Embryonic facial prominence (tissue), 1 donor: ENCODE measurements around the gene PLCH2.

Source experiments
- DNase-seq: peaks from one replicate; pipeline ENCODE4 v3.0.0-alpha.2; 2016; ENCODE audit errors: extremely low spot score

The PLCH2 gene

DNA sequence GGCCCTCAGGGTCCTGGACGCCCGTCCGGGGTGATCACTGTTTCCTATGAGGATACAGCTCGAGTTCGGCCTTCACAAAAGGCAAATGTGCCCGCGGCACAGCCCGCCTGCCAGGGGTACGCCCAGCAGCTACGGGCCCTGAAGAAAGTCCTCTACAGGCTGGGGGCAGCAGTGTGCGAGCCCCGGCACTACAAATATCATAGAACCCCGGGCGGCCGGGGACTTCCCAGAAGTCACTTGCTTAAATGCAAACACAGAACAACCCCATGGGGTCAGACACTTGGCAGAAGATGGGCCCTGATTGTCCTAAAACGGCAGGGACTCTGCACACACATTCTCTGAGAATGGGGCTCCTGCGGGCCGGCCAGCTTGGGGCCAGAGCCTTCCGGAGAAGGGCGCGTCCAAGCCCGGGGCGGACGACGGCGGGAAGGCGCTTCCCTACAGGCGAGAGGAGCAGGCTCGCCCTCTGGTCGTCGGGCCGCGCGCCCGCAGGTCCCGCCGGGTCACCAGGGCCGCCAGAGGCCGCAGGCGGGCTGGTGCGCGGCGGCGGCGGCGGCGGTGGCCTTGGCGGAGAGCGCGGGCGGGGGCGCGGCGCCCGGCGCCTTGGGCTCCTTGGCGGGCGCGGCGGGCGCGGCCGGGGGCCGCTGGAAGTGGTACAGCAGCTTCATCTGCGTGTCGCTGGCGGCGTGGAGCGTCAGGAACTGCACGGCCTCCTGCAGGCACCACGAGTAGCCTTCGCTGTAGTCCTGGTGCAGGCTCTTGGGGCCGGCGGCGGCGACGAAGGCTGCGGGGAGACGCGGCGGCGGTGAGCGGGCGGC is 53.1 kb downstream of the PLCH2 start:
- DNase-seq = no peak

DNA sequence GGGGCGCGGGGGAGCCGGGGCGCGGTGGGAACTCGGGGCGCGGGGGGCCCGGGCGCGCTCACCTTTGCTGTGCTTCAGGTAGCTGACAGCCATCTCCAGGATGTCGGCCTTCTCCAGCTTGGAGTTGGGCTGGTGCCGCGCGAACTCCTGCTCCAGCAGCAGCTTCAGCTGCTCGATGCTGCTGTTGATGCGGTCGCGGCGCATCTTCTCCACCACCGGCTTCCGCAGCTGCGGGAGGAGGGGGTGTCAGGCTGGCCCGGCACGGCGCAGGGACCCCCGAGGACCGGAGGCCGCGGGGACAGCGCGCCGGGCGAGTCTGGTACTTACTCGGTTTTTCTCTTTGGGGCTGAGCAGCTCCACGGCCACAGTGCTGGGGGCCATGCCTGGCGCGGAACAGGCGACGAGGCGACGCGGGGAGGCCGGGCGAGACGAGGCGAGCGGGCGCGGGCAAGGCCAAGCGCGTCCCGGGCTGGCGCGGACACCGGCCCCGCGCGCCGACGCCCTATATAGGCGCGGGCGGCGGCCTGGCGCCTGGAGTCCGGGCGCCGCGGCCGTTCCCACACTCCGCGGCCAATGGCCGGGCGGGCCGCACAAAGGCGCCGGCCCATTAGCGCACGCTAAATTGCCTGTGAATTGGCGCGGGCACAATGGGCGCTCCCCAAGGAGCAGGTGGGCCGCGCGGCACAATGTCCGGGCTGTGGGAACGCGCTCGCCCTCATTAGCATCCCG is 53.9 kb downstream of the PLCH2 start, which contains the start of gene HES5:
HES5 (minus strand) TSS at position 480 of the 729 bp plus-strand sequence; CDS start at position 381, 99 bp downstream.
- no peak for DNase-seq

DNA sequence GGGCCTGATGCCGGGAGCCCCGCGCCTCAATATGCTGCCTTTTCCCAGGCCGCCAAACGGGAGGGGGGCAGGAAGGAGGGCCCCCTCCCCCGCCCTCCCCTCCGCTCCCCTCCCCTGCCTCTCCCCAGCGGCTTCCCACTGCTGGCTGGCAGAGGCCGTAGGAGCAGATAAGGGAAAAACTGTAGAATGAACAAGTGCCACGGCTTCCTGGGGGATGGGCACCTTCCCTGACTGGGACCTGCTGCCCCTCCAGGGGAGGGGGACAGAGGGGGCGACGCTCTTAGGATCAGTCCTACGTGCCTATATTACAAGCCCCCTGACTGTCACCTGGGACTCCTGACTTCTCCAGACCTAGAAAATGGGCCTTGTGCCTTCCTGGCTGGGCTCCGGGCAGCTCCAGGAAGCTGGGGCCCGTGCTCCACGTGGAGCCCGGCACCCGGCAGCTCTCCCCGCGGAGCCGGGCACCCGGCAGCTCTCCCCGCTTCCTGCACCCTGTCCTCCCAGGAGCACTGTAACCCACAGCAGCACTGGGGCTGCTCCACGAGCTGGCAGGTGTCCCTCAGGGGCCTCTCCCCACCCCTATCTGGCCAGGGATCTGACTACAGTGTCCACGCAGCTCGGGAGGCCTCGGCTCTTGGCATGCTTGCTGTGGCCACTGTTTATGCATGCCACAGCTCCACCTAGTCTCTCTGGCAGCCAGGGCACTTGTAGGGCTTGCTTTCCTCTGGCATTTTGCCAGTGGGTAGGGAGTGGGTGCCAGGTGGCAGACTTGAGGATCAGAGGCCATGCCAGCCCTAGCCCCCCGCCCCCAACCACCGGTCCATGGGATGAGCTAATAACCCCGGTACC is 54.6 kb downstream of the PLCH2 start:
- no peak for DNase-seq

DNA sequence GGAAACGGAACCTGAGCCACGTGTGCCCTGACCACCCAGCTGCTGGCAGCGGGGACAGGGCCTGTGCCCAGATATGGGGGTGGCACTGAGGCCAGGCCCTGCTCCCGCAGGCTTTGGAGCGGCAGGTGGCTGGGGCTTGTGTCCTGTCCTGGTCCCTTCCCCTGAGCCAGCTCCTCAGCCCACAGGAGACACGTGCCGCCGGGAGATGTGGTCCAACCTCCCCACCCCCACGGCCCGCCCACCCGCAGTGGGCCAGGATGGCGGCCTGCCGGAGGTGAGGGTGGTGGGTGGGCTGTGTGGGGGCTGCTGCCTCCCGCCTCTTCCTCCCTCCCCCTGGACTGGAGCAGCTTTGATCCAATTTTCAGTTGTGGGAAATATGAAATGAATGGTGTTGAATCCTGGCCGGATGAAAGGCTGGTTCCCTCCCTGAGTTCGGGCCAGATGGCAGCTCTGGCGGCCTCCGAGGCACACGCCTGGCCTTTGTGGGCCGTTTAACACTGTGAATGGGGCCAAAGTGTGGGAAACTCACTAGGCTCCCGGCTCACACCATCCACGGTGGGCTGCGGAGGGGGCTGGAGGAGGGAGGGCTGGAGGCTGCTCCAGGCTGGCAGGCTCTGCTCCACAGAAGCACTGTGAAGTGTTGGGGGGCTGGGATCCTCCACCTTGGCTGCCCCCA is 56.5 kb downstream of the PLCH2 start:
- no peak for DNase-seq

DNA sequence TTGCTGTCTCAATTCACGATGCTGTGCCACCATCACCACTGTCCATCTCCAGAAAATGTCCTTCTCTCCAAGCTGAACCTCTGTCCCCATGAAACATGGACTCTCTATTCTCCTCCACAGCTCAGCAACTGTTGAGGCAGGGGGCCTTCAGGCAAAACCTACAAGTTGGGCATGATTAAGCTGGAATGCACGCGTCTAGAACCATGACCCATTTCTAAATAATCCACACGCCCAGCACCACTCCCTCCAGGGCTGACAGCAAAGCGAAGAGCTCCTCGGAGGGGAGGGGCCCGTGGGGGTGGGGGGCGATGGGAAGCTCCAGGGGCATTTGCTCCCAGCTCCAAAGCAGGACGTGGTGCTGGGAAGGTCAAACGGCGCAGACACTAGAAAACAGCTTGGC is 57.3 kb downstream of the PLCH2 start:
- DNase-seq = no peak

DNA sequence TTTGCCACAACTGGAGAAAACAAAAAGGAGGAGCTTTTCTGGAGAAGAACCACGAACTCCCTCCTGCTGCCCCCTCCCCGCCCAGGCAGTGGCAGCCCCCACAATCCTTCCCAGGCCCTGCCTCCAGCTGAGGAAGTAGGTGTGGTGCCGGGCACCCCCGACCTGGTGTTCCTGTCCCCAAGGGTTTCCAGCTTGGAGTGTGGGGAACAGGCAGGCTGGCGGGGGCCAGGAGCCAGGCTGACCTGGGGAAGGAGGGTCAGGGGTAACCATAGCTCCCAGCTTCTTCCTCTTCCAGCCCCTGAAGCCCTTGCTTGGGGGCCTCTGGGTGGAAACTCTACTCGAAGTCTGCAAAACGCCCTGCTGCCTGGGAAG is 58.2 kb downstream of the PLCH2 start:
- DNase-seq = no peak

DNA sequence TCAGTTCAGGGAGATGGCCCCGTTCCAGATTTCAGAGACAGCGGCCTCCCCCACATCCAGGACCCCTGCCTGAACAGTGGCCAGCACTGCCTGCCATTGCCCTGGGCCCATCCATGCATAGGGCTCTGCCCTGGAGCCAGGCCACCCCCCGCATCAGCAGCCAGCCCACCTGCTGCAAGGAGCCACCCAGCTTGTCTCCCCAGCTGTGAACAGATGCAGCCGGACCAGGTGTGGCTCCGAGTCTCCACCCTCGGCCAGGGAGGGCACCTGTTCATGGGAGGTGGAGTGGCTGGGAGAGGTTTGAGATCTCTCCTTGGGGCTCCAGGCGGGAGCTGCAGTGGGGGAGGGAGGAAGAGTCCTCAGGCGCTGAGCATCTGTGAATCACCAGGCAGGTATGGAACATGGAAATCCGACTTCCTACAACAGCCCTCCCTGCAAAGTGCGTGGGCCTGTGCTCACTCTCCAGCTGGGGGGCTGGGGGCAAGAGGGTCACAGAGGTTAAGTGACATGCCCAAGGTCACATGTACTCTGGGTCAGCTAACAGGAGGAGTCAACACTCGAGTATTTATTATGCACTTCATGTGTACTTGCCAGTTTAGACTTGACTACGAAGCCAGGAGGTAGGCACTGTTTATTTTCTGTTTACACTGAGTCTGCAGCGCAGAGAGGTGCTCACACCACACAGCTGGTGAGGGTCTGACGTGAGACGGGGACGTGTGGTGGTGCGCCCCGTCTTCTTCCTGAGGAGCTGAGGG is 58.8 kb downstream of the PLCH2 start:
- no peak for DNase-seq

DNA sequence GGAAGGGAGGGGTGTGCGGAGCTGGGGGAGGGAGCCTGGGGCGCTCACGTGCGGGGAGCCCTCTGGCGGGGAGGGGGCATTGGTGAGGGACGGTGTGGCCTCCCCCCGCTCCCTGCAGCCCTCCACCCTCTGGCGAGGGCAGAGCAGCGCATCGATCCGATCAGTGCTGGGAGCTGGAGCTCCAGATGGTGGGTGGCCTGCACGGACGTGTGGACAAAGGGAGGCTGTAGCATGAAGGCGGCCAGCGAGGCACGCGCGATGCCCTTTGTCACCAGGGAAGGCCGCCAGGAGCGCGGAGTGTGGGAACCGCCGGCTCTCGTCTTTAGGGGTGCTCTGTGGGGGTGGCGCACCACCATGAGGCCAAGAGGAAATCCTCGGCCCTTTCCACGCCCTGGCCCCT is 59.4 kb downstream of the PLCH2 start:
- no peak for DNase-seq

DNA sequence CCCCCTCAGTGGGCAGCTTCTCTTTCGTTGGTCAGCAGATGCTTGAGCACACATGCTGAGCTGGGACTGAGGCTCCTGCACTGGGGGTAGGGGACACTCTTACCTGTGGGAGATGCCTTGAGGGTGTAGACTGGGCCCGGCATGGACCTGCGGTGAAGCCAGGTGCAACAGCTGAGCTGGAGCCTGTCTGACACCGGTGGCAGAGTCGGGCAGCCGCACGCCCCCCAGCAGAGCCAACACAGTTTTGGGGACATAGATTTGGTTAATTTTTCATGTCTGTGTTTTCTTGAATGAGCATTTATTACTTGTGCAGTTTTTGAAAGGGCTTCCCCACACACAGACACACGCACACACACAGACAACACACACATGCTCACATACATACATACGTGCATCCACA is 59.9 kb downstream of the PLCH2 start:
- no peak for DNase-seq

DNA sequence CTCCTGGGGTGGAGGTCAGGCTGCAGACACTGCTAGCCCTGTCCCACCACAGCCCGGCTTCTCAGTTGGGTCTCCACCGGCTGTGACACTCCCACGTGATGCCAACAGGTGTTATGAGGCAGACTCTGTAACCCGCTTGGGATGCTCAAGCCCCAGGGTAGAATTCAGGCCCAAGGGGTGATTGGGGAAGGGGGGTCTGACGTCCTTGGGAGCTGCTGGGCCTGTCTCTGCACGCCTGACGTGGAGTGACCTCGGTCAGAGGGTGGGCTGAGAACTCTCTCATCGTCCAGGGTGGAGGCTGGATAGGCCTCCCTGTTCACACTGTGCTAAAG is 61.7 kb downstream of the PLCH2 start:
- no peak for DNase-seq

DNA sequence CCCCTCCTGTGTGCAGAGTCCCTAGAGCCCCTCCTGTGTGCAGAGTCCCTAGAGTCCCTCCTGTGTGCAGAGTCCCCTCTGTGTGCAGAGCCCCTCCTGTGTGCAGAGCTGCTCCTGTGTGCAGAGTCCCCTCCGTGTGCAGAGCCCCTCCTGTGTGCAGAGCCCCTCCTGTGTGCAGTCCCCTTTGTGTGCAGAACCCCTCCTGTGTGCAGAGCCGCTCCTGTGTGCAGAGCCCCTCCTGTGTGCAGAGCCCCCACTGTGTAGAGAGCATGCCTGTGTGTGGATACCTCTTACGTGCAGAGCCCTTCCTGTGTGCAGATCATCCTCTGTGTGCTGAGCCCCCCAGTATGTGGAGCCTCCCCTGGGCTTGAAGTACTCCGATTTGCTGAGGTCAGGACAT is 62.3 kb downstream of the PLCH2 start:
- DNase-seq = no peak

DNA sequence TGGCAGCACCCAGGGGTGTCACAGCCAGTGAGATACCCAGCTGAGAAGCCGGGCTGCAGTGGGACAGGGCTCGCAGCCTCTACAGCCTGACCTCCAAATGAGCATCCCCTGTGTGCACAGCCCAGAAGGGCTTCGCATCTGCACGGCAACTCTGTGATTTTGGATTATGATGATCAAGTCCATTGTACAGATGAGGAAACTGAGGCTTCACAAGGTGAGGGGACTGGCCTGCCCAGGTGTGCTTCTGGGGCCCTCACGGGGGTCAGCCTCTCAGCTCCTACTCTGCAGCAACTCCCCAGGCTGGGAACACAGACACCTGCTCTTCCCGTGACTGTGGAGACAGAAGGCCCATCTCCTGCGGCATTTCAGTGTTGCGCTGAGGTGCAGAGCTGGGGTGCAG is 62.8 kb downstream of the PLCH2 start:
- DNase-seq = no peak

DNA sequence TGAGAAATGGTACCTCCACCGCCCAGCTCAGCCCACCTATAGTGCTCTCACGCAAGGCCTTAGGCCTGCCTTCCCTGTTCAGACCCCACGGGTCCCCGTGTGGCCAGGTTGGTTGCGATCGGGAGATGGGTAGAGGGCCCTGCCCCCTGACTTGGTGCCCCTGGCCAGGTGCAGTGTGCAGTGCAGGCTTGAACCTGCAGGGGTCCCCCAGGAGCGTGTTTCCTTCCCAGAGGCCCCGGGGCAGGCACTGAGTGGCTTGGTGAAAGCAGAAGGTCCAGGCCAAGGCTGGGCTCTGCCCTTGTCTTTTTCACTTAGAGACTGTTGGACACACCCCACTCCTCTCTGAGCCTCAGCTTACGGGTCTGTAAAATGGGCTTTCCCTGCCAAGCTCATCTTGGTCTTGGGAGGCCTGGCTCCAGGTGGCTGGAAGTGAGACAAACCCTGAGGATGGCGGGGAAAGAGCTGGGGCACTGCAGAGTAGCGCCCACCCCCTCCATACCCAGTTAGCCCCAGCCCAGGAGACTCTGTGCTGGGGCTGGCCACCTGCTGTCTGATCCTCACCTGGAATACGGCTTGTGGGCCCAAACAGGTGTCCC is 63.3 kb downstream of the PLCH2 start:
- no peak for DNase-seq

DNA sequence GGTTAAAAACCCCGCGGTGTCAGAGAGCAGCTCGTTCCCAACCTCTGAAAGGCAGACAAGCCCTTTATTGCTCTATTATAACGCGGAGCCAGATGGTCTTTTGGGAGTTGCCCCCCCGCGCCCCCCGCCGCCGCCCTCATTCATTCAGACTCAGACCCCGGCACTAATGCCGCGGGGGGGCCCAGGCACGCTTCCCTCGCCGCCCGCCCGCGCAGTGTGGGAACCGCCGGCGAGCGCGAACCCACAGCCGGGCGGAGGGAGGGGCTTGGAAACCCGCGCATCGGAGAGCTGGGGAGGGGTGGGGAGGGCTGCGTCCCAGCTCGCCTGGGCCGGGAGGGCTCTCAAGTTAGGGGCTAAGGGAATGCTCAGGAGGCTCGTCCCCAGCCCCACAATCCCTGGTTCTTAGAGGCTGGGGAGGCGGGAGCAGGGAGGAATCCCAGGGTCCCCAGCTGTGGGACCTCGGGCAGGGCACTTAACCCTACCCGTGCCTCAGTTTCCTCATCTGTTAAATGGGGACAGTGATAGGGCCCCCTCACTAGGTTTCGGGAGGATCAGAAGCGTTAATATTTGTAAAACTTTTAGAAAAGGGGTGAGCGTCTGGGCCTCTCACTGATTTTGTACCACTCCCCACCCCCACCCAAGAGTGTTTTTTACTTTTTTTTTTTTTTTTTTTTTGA is 64.9 kb downstream of the PLCH2 start:
- no peak for DNase-seq

DNA sequence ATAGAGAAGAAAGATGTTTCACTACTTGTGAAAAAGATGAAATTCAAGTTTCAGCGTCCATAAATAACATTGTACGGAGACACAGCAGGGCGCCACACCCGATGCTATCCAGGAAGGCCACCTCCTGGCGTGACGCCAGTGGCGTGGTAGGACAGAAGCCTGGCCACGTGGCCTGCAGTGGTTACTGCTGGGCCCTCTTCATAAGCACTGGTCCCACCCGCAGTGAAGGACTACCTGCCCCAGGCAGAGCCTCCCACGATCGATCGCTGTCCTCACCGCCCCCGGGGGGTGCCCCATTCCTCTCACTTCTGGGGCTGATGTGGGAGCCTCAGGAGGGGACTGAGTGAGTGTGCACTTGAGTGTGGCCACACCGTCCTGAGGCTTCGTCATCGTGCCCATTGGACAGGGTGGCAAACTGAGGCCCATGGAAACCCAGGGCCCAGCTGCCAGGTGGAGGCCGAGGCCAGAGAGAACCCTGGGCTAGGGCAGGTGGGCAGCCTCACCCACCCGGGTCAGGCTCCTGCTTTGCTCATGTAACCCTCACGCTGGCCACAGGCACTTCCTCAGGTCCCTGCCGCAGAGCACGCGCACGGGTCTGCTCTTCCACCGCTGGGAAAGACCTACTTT is 65.6 kb downstream of the PLCH2 start:
- no peak for DNase-seq

DNA sequence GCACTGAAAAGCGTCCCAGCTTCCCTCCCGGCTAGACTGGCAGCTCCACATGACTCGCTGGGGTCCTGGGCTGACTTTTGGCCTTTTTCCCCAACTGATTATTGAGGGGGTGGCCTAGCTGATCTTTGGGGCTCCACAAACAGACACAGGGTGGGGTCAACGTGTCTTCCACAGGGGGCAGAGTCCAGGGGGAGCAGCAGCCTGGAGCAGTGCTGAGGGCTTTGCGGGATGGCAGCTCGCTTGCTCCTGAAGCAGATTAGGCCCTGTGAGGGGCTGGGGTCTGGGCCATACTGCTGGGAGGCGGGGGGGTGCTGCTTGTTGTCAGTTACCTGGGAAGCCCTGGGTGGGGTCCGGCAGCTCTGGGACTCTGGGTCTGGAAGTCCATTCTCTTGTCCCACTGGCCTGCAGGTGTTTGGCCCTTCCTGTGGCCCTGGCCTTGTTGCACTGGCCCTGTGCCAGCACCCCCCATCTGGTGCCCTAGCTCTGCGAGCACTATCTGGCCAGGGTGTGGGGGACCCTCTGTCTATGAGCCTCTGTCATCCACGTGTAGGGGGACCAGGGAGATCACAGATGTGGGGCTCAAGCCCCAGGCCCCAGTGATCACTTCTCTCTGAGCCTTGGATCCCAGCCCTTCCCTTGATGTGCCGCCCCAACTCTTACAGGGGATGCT is 66.3 kb downstream of the PLCH2 start:
- no peak for DNase-seq

DNA sequence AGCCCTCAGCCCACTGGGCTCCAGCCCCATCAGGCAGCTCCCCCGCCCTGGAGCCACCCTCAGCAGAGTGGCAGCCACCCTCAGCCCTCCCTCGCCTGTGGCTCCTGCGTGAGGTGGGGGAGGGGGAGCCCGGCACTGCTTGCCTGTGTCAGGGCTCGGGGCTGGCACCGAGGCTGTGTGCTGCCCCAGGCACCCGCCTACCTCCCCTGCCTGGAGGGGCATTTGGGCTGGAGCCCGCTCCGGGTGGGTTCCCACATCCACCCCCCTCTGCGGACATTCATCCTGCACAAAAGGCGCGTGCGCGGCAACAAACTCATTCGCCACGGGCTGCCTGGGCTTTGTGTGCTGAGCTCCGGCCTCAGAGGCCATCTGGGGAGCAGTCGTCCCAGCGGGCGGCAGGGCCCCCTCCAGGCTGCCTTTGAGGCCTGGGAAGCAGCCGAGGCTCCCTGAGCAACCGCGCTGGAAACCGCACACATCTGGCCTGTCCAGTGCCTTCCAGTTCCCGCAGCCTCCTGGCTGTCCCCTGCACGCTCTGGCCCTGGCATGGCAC is 67.5 kb downstream of the PLCH2 start:
- DNase-seq = no peak

DNA sequence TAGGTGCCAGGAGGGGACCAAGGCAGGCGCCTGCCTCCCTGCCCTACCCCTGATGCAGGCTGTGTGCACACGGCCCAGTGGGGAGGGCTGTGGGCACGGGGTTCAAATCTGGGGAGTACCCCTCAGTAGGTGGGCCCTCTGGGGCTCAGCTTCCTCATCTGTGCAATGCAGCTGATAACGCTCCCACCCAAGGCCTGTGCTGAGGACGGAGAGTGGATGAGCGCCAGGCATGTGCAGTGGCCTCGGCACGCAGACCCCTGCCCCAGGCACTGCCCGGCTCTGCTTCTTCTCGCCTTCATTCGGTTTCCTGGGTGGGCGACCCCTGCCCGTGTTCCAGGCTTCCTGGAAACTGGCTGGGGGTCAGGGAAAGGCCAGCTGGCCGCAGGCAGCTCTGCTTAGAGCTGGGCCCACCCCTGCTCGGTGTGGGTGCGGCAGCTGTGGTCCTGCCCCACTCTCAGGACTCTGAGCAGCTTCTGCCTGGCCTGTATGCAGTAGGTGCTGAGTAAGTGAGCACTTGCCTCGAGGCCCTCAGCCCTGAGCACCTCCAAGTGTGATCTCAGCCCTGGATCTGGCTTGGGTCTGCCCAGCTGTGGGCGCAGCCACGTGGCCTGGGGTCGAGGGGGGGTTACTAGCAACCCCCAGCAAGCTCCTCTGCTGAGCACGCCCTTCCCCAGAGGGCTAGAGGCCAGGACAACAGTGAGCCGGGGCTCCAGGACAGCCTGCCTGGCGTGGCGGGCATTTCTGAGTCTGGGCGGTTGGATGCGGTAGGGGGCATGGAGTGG is 68.2 kb downstream of the PLCH2 start:
- no peak for DNase-seq
